MCF 10A (cell line): ENCODE measurements around the gene GPATCH2L. TPM values are rescaled to one million over a fixed set of nuclear protein-coding genes. Genes with fewer than 3 reads are reported as not detected.

Experiments
- BruUV-seq: library from RNA; stranded (reverse); fragments of 400-500 nt; replicated peaks from 2 replicates; lab custom pipeline; 2021; lab: Mats Ljungman, UMichigan
- CTCF ChIA-PET: fragments of 300-600 bp; sonication (Branson Sonifier 250); formaldehyde crosslinking; extraction: SDS; loops from one replicate; lab custom pipeline; 2021; ENCODE audit warnings: antibody characterized with exemption, inconsistent platforms; lab: Yijun Ruan, JAX
- POLR2A ChIA-PET: fragments of 300-600, 350-650 bp; sonication (Branson Sonifier 250); formaldehyde crosslinking; extraction: SDS; loops from one replicate; lab custom pipeline; 2020; ENCODE audit warnings: antibody characterized with exemption, inconsistent platforms; lab: Yijun Ruan, JAX
- DNase-seq: peaks from one replicate; pipeline ENCODE4 v3.0.0-alpha.2; 2018; ENCODE audit not compliant: unreplicated experiment
- H3K27ac Mint-ChIP-seq: one replicate; pipeline ENCODE4 v1.8.0; 2022; ENCODE audit warnings: mild to moderate bottlenecking, low read depth, mixed read lengths; ENCODE audit not compliant: unreplicated experiment
- H3K27me3 Mint-ChIP-seq: one replicate; pipeline ENCODE4 v1.8.0; 2022; ENCODE audit warnings: mixed read lengths; ENCODE audit not compliant: insufficient read depth, unreplicated experiment
- H3K36me3 Mint-ChIP-seq: one replicate; pipeline ENCODE4 v1.8.0; 2022; ENCODE audit warnings: mild to moderate bottlenecking, moderate library complexity, mixed read lengths; ENCODE audit not compliant: insufficient read depth, unreplicated experiment
- H3K4me1 Mint-ChIP-seq: one replicate; pipeline ENCODE4 v1.8.0; 2022; ENCODE audit warnings: mixed read lengths; ENCODE audit not compliant: insufficient read depth, unreplicated experiment
- H3K4me3 Mint-ChIP-seq: one replicate; pipeline ENCODE4 v1.8.0; 2022; ENCODE audit warnings: mild to moderate bottlenecking, moderate library complexity, mixed read lengths; ENCODE audit not compliant: unreplicated experiment
- H3K9me3 Mint-ChIP-seq: one replicate; pipeline ENCODE4 v1.8.0; 2022; ENCODE audit warnings: mixed read lengths; ENCODE audit not compliant: unreplicated experiment
- intact Hi-C: fragments of 100-400 bp; cut with micrococcal nuclease; formaldehyde crosslinking; loops from 2 replicates; pipeline ENCODE4 v1.14.1; 2022
- total RNA-seq: library from RNA; stranded (reverse); gene quantifications from 2 replicates; pipeline ENCODE4 v1.2.3, GENCODE V29; 2022
- TF ChIP-seq, protein P1 (sequence below): fragments of 200-600 bp; IDR thresholded peaks from one replicate; pipeline ENCODE4 v1.8.0; 2022; ENCODE audit warnings: antibody characterized with exemption, mild to moderate bottlenecking; ENCODE audit not compliant: unreplicated experiment

Gene GPATCH2L
- total RNA-seq, 1 experiment from 2014 or later = 57.4 TPM

DNA sequence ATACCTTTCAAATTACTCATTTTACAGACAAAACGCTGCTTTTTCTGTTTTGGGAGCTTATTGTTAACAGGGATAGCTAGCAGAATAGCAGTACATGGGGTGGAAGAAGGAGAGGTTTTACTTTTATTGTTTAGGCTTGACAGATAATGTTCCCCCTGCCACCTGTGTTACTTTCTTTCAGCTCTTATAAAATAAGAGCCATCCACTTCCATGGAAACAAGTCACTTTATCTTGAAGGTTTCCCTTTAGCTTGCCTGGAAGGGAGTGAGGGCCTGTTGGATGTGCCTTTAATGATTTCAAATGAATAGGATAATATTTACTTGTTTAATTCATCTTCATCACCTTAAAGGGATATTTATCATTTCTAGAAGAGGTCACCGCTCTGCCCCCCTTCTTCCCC, 23.3 kb downstream of the GPATCH2L start:
- TF ChIP-seq, protein P1, sequence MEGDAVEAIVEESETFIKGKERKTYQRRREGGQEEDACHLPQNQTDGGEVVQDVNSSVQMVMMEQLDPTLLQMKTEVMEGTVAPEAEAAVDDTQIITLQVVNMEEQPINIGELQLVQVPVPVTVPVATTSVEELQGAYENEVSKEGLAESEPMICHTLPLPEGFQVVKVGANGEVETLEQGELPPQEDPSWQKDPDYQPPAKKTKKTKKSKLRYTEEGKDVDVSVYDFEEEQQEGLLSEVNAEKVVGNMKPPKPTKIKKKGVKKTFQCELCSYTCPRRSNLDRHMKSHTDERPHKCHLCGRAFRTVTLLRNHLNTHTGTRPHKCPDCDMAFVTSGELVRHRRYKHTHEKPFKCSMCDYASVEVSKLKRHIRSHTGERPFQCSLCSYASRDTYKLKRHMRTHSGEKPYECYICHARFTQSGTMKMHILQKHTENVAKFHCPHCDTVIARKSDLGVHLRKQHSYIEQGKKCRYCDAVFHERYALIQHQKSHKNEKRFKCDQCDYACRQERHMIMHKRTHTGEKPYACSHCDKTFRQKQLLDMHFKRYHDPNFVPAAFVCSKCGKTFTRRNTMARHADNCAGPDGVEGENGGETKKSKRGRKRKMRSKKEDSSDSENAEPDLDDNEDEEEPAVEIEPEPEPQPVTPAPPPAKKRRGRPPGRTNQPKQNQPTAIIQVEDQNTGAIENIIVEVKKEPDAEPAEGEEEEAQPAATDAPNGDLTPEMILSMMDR = no peak
- BruUV-seq = no TSS peak
- peak overlapping the region; percentile 55 for H3K27ac Mint-ChIP-seq
- peaks cover 82% of the 10 kb centered on the region for H3K36me3 Mint-ChIP-seq
- no peaks in the 10 kb centered on the region for H3K9me3 Mint-ChIP-seq
- H3K27me3 Mint-ChIP-seq = no peaks in the 10 kb centered on the region
- intact Hi-C loops = no loop called here
- ChIA-PET CTCF (interaction anchor here (0.7 to 1.0 kb wide), 2 partner anchors 8 to 22 kb away, joined by 3 to 5 read pairs; no protein-coding TSS in a partner anchor), POLR2A (interaction anchor here (0.9 to 1.1 kb wide), 2 partner anchors 9 to 15 kb away, joined by 3 to 4 read pairs; no protein-coding TSS in a partner anchor)
- no peaks in the 10 kb centered on the region for H3K4me1 Mint-ChIP-seq
- no peak for DNase-seq
- H3K4me3 Mint-ChIP-seq = no peak overlapping the region

DNA sequence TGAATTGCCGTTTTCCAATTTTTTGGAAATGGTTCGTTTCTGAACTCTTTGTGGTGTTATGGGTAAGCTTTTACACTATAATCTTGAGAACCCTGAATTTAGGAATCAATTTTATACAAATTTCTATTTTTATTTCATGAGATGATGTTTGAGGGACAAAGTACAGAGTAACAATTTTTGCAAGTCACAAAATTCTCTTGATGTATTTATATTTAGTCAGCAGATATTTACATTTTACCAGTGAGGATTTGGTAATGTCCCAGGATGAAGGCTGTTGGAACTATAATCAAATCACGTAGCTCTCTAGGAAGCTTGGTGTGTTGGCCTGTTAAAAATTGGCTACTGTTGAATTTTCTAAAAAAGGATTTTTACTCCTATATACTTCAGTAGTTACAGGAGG, 24.2 kb downstream of the GPATCH2L start:
- no peaks in the 10 kb centered on the region for H3K9me3 Mint-ChIP-seq
- ChIA-PET CTCF (interaction anchor here (1.0 kb wide), 1 partner anchor 8 kb away, joined by 5 read pairs; no protein-coding TSS in a partner anchor), POLR2A (no interaction called here)
- no TSS peak for BruUV-seq
- TF ChIP-seq, protein P1 = no peak
- intact Hi-C loops = no loop called here
- no peak overlapping the region for H3K4me3 Mint-ChIP-seq
- no peaks in the 10 kb centered on the region for H3K27me3 Mint-ChIP-seq
- no peaks in the 10 kb centered on the region for H3K4me1 Mint-ChIP-seq
- peak overlapping the region; percentile 55 for H3K27ac Mint-ChIP-seq
- DNase-seq = no peak
- H3K36me3 Mint-ChIP-seq = peaks cover 83% of the 10 kb centered on the region

DNA sequence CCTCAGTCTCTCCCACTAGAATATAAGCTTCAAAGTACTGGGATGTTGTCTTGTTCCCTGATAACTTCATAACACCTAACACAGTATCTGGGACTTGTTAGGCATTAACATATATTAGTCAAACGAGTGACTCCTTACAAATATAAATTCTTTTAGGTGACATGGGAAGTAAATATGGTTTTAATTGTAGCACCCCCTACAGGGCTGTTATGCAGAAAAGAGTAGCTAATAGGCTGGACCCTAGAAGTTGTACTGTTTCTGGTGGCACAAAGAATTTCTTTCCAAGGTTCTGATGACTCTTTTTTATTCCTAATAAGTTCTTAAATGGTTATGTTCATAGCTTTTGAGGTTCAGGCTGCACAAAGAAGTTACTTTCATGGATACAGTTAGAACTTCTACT, 29.8 kb downstream of the GPATCH2L start:
- ChIA-PET CTCF (interaction anchor here (0.7 to 2.4 kb wide), 4 partner anchors 15 to 910 kb away, joined by 3 to 9 read pairs (median 4); no protein-coding TSS in a partner anchor), POLR2A (interaction anchor here (0.7 kb wide), 2 partner anchors 19 to 219 kb away, joined by 3 read pairs; no protein-coding TSS in a partner anchor)
- H3K9me3 Mint-ChIP-seq = no peaks in the 10 kb centered on the region
- TF ChIP-seq, protein P1 = peak; percentile 20
- no peak overlapping the region for H3K27ac Mint-ChIP-seq
- H3K27me3 Mint-ChIP-seq = no peaks in the 10 kb centered on the region
- DNase-seq = peak; percentile 6
- H3K36me3 Mint-ChIP-seq = peaks cover 82% of the 10 kb centered on the region
- no peak overlapping the region for H3K4me3 Mint-ChIP-seq
- no peaks in the 10 kb centered on the region for H3K4me1 Mint-ChIP-seq
- BruUV-seq = no TSS peak
- intact Hi-C loops = no loop called here

DNA sequence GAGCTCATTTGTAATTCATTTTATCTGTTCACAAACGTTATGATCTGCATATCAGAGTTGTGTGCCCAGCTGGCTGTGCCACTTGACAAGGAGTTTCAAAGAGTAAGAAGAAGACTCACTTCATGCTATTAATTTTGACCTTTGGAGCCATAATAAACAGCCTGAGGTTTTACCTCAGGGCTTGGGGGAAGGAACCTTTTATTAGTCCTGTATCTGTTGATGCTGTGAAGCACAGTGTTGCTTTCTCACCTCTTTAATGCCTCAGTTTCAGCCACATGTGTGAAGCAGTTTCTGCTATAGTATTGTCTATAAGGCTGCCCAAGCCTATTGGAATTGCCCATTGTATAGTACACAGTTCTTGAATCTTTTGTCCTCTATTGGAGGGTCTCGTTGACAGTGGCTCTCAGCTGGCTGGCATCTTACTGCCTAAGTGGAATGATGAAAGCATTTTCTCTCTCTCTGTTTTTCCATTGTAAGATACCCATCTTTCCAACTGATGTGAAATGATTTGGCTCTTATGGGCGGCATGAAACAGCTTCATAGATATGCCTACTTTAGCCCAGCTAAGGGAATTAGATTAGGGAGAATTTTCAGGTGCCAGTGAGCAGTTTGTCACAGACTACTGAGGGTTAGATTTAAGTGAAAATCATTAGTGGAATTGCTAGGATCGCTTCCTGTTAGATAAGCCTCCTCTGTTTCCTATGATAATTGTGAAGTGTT, 34.7 kb downstream of the GPATCH2L start:
- CTCF ChIA-PET = interaction anchor here (0.5 kb wide), 1 partner anchor 451 kb away, joined by 3 read pairs; no protein-coding TSS in a partner anchor
- Mint-ChIP-seq H3K4me1 (no peaks in the 10 kb centered on the region), H3K36me3 (peaks cover 48% of the 10 kb centered on the region), H3K4me3 (no peak overlapping the region), H3K27ac (no peak overlapping the region), H3K9me3 (no peaks in the 10 kb centered on the region), H3K27me3 (no peaks in the 10 kb centered on the region)
- intact Hi-C loops = no loop called here
- no TSS peak for BruUV-seq
- POLR2A ChIA-PET = no interaction called here
- DNase-seq = no peak
- TF ChIP-seq, protein P1 = no peak
